Endodermal cell (in vitro differentiated cells): ENCODE measurements around the gene RNLS. TPM values are rescaled to one million over a fixed set of nuclear protein-coding genes. Genes with fewer than 3 reads are reported as not detected.
A peak's percentile ranks its signal among the peaks of the same experiment; 100 is the strongest.

Source experiments
- DNase-seq: peaks from one replicate; pipeline ENCODE4 v3.0.0-alpha.2; 2017
- H3K27ac ChIP-seq: 2 replicates; pipeline ENCODE4 v1.5.1; 2013; ENCODE audit warnings: mild to moderate bottlenecking, low read depth, low read length, moderate library complexity
- H3K27me3 ChIP-seq: 2 replicates; pipeline ENCODE4 v1.6.1; 2013; ENCODE audit warnings: mild to moderate bottlenecking, low read length, moderate library complexity; ENCODE audit not compliant: insufficient read depth, control insufficient read depth, poor library complexity, severe bottlenecking
- H3K36me3 ChIP-seq: 2 replicates; pipeline ENCODE4 v1.7.0; 2013; ENCODE audit warnings: mild to moderate bottlenecking, low read length, moderate library complexity; ENCODE audit not compliant: control insufficient read depth, insufficient read depth
- H3K4me1 ChIP-seq: one replicate; pipeline ENCODE4 v1.7.0; 2013; ENCODE audit warnings: low read length; ENCODE audit not compliant: control insufficient read depth, insufficient read depth
- H3K4me3 ChIP-seq: 2 replicates; pipeline ENCODE4 v1.5.1; 2013; ENCODE audit warnings: mild to moderate bottlenecking, low read length, moderate library complexity
- H3K9ac ChIP-seq: 2 replicates; pipeline ENCODE4 v1.6.1; 2013; ENCODE audit warnings: mild to moderate bottlenecking, low read length, moderate library complexity; ENCODE audit not compliant: poor library complexity, severe bottlenecking; ENCODE audit errors: extremely low read depth
- H3K9me3 ChIP-seq: 2 replicates; pipeline ENCODE4 v1.6.1; 2013; ENCODE audit warnings: mild to moderate bottlenecking, low read length, moderate library complexity; ENCODE audit not compliant: control insufficient read depth
- H3K27ac Mint-ChIP-seq: 2 replicates; pipeline ENCODE4 v1.8.0; 2020; ENCODE audit warnings: mixed read lengths
- H3K27me3 Mint-ChIP-seq: 2 replicates; pipeline ENCODE4 v1.8.0; 2021; ENCODE audit warnings: mild to moderate bottlenecking, mixed read lengths; ENCODE audit not compliant: insufficient read depth
- H3K36me3 Mint-ChIP-seq: 2 replicates; pipeline ENCODE4 v1.8.0; 2020; ENCODE audit warnings: low read depth, mixed read lengths
- H3K4me1 Mint-ChIP-seq: 2 replicates; pipeline ENCODE4 v1.8.0; 2020; ENCODE audit warnings: mixed read lengths
- H3K4me3 Mint-ChIP-seq: 2 replicates; pipeline ENCODE4 v1.8.0; 2020; ENCODE audit warnings: mild to moderate bottlenecking, moderate library complexity, mixed read lengths
- H3K9me3 Mint-ChIP-seq: 2 replicates; pipeline ENCODE4 v1.8.0; 2020; ENCODE audit warnings: mild to moderate bottlenecking, mixed read lengths
- WGBS, 2 experiments: methylation state at CpG; one replicate each; pipeline versions ENCODE4 v1.1.5 to v1.1.7; 2013; ENCODE audit warnings: missing lambda C conversion rate in 2 of 2, mixed read lengths in 1 of 2; ENCODE audit not compliant: insufficient coverage in 1 of 2, insufficient read length in 1 of 2; 5-methylcytosine and 5-hydroxymethylcytosine counted together
- total RNA-seq, 2 donors: library from RNA; stranded (reverse); fragmentation: NEBNext Ultra II Directional in 1 of 2; extraction: Animal tissue kit (Norgen Biotek cat#: 25700) in 1 of 2; gene quantifications; 2 replicates in 1 of 2; 3 replicates in 1 of 2; pipeline ENCODE4 v1.2.1, GENCODE V29; 2021
- TF ChIP-seq, protein P1 (sequence below): fragments of 200-600 bp; sonication (generic); conservative IDR thresholded peaks from 2 replicates; pipeline ENCODE4 v1.5.0; 2021; ENCODE audit warnings: antibody characterized with exemption, mild to moderate bottlenecking

The RNLS gene
- total RNA-seq, 2 donors from 2014 or later, result 10.1 to 12.3 TPM

GRCh38 chr10:88557658-88558057 is 25.5 kb downstream of the RNLS start:
- Mint-ChIP-seq H3K27ac (no peak overlapping the region), H3K4me1 (no peaks in the 10 kb centered on the region), H3K4me3 (no peak overlapping the region), H3K36me3 (no peaks in the 10 kb centered on the region), H3K9me3 (no peaks in the 10 kb centered on the region), H3K27me3 (no peaks in the 10 kb centered on the region)
- Histone ChIP-seq H3K9me3 (no peaks in the 10 kb centered on the region), H3K4me1 (no peaks in the 10 kb centered on the region), H3K4me3 (no peak overlapping the region), H3K36me3 (no peaks in the 10 kb centered on the region), H3K9ac (no peak overlapping the region), H3K27me3 (no peaks in the 10 kb centered on the region), H3K27ac (no peak overlapping the region)
- DNase-seq, result no peak
- TF ChIP-seq, protein P1, sequence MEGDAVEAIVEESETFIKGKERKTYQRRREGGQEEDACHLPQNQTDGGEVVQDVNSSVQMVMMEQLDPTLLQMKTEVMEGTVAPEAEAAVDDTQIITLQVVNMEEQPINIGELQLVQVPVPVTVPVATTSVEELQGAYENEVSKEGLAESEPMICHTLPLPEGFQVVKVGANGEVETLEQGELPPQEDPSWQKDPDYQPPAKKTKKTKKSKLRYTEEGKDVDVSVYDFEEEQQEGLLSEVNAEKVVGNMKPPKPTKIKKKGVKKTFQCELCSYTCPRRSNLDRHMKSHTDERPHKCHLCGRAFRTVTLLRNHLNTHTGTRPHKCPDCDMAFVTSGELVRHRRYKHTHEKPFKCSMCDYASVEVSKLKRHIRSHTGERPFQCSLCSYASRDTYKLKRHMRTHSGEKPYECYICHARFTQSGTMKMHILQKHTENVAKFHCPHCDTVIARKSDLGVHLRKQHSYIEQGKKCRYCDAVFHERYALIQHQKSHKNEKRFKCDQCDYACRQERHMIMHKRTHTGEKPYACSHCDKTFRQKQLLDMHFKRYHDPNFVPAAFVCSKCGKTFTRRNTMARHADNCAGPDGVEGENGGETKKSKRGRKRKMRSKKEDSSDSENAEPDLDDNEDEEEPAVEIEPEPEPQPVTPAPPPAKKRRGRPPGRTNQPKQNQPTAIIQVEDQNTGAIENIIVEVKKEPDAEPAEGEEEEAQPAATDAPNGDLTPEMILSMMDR, result no peak
- WGBS, 2 experiments, result 90 to 100% methylated on average over 2 of the region's 2 CpGs

- Mint-ChIP-seq H3K4me3 (no peak overlapping the region), H3K4me1 (peaks cover under 1% of the 10 kb centered on the region), H3K27ac (no peak overlapping the region), H3K9me3 (no peaks in the 10 kb centered on the region), H3K27me3 (no peaks in the 10 kb centered on the region), H3K36me3 (no peaks in the 10 kb centered on the region)
- no peak overlapping the region for H3K27ac ChIP-seq
- no peaks in the 10 kb centered on the region for H3K27me3 ChIP-seq
- H3K9me3 ChIP-seq, result no peaks in the 10 kb centered on the region
- DNase-seq, result no peak
- no peak overlapping the region for H3K4me3 ChIP-seq
- TF ChIP-seq, protein P1, result no peak
- H3K36me3 ChIP-seq, result no peaks in the 10 kb centered on the region
- 70% methylated on average over 1 of the region's 1 CpG; no CpG with 5 or more reads in 1 of the 2 experiments for whole genome bisulfite sequencing, 2 experiments
- no peaks in the 10 kb centered on the region for H3K4me1 ChIP-seq
- H3K9ac ChIP-seq, result no peak overlapping the region
Measured at GRCh38 chr10:88557256-88557655, 25.9 kb downstream of the RNLS start.

GRCh38 chr10:88555190-88555908 is 27.8 kb downstream of the RNLS start:
- Histone ChIP-seq H3K9me3 (no peaks in the 10 kb centered on the region), H3K27me3 (no peaks in the 10 kb centered on the region), H3K9ac (no peak overlapping the region), H3K27ac (no peak overlapping the region), H3K4me3 (no peak overlapping the region), H3K36me3 (no peaks in the 10 kb centered on the region), H3K4me1 (no peaks in the 10 kb centered on the region)
- peak; percentile 51 for DNase-seq
- H3K4me3 Mint-ChIP-seq, result no peak overlapping the region
- no peaks in the 10 kb centered on the region for H3K36me3 Mint-ChIP-seq
- H3K4me1 Mint-ChIP-seq, result peaks cover 8% of the 10 kb centered on the region
- no peaks in the 10 kb centered on the region for H3K9me3 Mint-ChIP-seq
- TF ChIP-seq, protein P1, result no peak
- no peaks in the 10 kb centered on the region for H3K27me3 Mint-ChIP-seq
- 91% methylated on average over 6 to 7 of the region's 7 CpGs for WGBS, 2 experiments
- no peak overlapping the region for H3K27ac Mint-ChIP-seq
